T-helper 17 cell (primary cell): ENCODE data around the gene GFRA3. TPM values are rescaled to one million over a fixed set of nuclear protein-coding genes. Genes with fewer than 3 reads are reported as not detected.
"Not testable (repeated sequence)": the region's sequence is repeated elsewhere in the genome, so short reads cannot be mapped to it uniquely, and the experiment has no call there.

ENCODE experiments used
- ATAC-seq: fragments of 150-1000 bp; cut with Tn5 transposase; 2 replicates; pipeline ENCODE4 v1.10.0; 2021; ENCODE audit warnings: mild to moderate bottlenecking, moderate library complexity
- DNase-seq, 3 donors: peaks; one replicate each; pipeline versions ENCODE4 v3.0.0 to v3.0.0-alpha.2; 2020 to 2021
- H3K9me3 ChIP-seq: one replicate; pipeline ENCODE4 v1.7.0; 2013; ENCODE audit warnings: low read length, mild to moderate bottlenecking; ENCODE audit not compliant: control insufficient read depth, poor library complexity, severe bottlenecking
- H3K27ac Mint-ChIP-seq: one replicate; pipeline ENCODE4 v1.8.0; 2022; ENCODE audit warnings: mild to moderate bottlenecking, moderate library complexity, mixed read lengths
- H3K27me3 Mint-ChIP-seq: one replicate; pipeline ENCODE4 v1.8.0; 2022; ENCODE audit warnings: mixed read lengths
- H3K36me3 Mint-ChIP-seq: one replicate; pipeline ENCODE4 v1.8.0; 2022; ENCODE audit warnings: low read depth, mixed read lengths
- H3K4me1 Mint-ChIP-seq: one replicate; pipeline ENCODE4 v1.8.0; 2022; ENCODE audit warnings: mild to moderate bottlenecking, mixed read lengths
- H3K4me3 Mint-ChIP-seq: one replicate; pipeline ENCODE4 v1.8.0; 2022; ENCODE audit warnings: mild to moderate bottlenecking, moderate library complexity, mixed read lengths
- total RNA-seq, 4 donors: library from RNA in 2 of 4; stranded (reverse) in 2 of 4; gene quantifications; one replicate each; pipeline ENCODE4 v1.2.3 and lab custom pipeline; 2022 to 2026

The GFRA3 gene
- not detected for total RNA-seq
- 0 reads per million in 2 donors for total RNA-seq (lab: John Stamatoyannopoulos, UW)

DNA sequence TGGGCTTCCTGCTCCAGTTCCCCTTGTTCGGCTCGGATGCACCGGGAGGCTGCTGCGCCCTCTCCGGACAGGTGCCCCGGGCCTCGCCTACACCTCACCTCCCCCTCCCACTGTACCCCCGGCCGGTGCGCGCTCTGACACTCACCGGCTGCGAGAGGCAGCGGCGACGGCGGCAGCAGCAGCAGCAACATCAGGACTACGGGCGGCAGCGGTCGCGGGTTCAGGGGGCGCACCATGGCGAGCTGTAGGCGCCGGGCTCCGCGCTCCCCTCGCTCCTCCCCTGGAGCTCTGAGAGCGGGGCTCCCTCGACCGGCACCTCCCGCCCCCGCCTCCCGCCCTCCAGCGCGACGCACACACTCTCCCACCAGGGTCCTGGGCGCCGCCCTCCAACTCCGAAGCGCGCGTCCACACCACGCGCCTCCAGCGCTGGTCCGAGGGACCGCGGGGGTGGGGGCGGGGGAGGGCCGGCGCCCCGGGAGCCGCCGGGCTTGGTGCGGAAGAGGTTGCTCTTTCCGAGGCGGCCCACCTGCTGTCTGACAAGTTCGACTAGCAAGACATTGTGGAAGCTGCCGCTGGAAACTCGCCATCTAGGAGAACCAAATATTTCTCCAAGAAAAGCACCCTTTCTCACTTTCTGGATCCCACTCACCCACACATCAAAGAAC, at the start of gene GFRA3:
Gene GFRA3 (minus strand): TSS at position 433 of the 665 bp plus-strand sequence. CDS start 197 bp downstream, at position 236.
- H3K4me1 Mint-ChIP-seq, result peaks cover 4% of the 10 kb centered on the region
- no peaks in the 10 kb centered on the region for H3K9me3 ChIP-seq
- peak within 1 kb of the TSS; percentile 82 for H3K4me3 Mint-ChIP-seq
- no peak for ATAC-seq
- H3K36me3 Mint-ChIP-seq, result peaks cover 3% of the 10 kb centered on the region
- no peak for DNase-seq
- H3K27ac Mint-ChIP-seq, result no peak within 1 kb of the TSS
- H3K27me3 Mint-ChIP-seq, result peaks cover 45% of the 10 kb centered on the region

DNA sequence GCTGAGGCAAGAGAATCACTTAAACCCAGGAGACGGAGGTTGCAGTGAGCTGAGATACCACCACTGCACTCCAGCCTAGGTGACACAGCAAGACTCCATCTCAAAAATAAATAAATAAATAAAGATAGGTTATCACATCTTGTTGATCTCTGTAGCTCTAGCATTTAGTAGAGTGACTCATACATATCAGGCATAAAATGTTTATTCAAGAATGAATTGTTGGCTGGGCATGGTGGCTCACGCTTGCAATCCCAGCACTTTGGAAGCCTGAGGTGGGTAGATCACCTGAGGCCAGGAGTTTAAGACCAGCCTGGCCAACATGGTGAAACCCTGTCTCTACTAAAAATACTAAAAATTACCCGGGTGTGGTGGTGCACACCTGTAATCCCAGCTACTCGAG, 43.8 kb upstream of the GFRA3 start:
- not testable (repeated sequence) for H3K27me3 Mint-ChIP-seq, DNase-seq, H3K9me3 ChIP-seq, H3K4me3 Mint-ChIP-seq, H3K27ac Mint-ChIP-seq, ATAC-seq, H3K36me3 Mint-ChIP-seq, H3K4me1 Mint-ChIP-seq

- no peak overlapping the region for H3K27ac Mint-ChIP-seq
- no peak for DNase-seq
- H3K27me3 Mint-ChIP-seq, result no peaks in the 10 kb centered on the region
- ATAC-seq, result no peak
- H3K36me3 Mint-ChIP-seq, result no peaks in the 10 kb centered on the region
- H3K4me3 Mint-ChIP-seq, result no peak overlapping the region
- no peaks in the 10 kb centered on the region for H3K9me3 ChIP-seq
- no peaks in the 10 kb centered on the region for H3K4me1 Mint-ChIP-seq
Measured at GRCh38 chr5:138316355-138316754, 41.9 kb upstream of the GFRA3 start.

GRCh38 chr5:138315751-138316278, 41.4 kb upstream of the GFRA3 start:
- no peak overlapping the region for H3K4me3 Mint-ChIP-seq
- H3K36me3 Mint-ChIP-seq, result no peaks in the 10 kb centered on the region
- ATAC-seq (no peak), DNase-seq (no peak)
- H3K4me1 Mint-ChIP-seq, result no peaks in the 10 kb centered on the region
- H3K27me3 Mint-ChIP-seq, result no peaks in the 10 kb centered on the region
- H3K27ac Mint-ChIP-seq, result no peak overlapping the region
- H3K9me3 ChIP-seq, result no peaks in the 10 kb centered on the region

- no peak overlapping the region for H3K4me3 Mint-ChIP-seq
Measured at GRCh38 chr5:138305797-138306196, 31.4 kb upstream of the GFRA3 start.

DNA sequence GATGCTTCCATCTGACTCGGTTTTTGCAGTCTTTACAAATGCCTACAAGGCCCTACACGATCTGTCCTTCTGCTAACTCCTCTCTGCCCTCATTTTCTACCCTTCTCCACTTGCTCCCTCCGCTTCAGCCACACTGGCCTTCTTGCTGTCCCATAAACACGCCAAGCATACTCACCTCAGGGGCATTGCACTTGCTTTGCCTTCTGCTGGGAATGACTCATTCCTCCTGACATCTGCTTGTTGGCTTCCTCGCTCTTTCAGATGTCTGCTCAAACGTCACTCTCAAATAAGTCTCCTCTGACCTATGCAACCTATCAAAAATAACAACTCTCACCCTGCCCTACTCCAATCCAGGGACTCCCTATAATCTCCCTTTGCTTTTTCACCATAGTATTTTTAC, 29.0 kb upstream of the GFRA3 start:
- H3K4me1 Mint-ChIP-seq, result peaks cover 6% of the 10 kb centered on the region
- no peaks in the 10 kb centered on the region for H3K27me3 Mint-ChIP-seq
- ATAC-seq, result no peak
- no peak overlapping the region for H3K4me3 Mint-ChIP-seq
- no peak for DNase-seq
- H3K9me3 ChIP-seq, result no peaks in the 10 kb centered on the region
- no peak overlapping the region for H3K27ac Mint-ChIP-seq
- H3K36me3 Mint-ChIP-seq, result no peaks in the 10 kb centered on the region

More at GRCh38 chr5:138305797-138306196, 31.4 kb upstream of the GFRA3 start:
- H3K9me3 ChIP-seq, result no peaks in the 10 kb centered on the region
- Mint-ChIP-seq H3K27me3 (no peaks in the 10 kb centered on the region), H3K4me1 (peaks cover 6% of the 10 kb centered on the region), H3K27ac (no peak overlapping the region), H3K36me3 (no peaks in the 10 kb centered on the region)
- DNase-seq, result no peak
- no peak for ATAC-seq

- H3K4me3 Mint-ChIP-seq, result no peak overlapping the region
- peaks cover 2% of the 10 kb centered on the region for H3K4me1 Mint-ChIP-seq
- H3K36me3 Mint-ChIP-seq, result no peaks in the 10 kb centered on the region
- no peak for ATAC-seq
- no peaks in the 10 kb centered on the region for H3K27me3 Mint-ChIP-seq
- no peak for DNase-seq
- no peaks in the 10 kb centered on the region for H3K9me3 ChIP-seq
- no peak overlapping the region for H3K27ac Mint-ChIP-seq
Measured at GRCh38 chr5:138289296-138289695, 14.9 kb upstream of the GFRA3 start.

GRCh38 chr5:138287246-138287645, 12.8 kb upstream of the GFRA3 start:
- Mint-ChIP-seq H3K27ac (no peak overlapping the region), H3K36me3 (no peaks in the 10 kb centered on the region), H3K27me3 (no peaks in the 10 kb centered on the region), H3K4me3 (no peak overlapping the region), H3K4me1 (peaks cover 2% of the 10 kb centered on the region)
- no peaks in the 10 kb centered on the region for H3K9me3 ChIP-seq
- ATAC-seq (no peak), DNase-seq (no peak)

DNA sequence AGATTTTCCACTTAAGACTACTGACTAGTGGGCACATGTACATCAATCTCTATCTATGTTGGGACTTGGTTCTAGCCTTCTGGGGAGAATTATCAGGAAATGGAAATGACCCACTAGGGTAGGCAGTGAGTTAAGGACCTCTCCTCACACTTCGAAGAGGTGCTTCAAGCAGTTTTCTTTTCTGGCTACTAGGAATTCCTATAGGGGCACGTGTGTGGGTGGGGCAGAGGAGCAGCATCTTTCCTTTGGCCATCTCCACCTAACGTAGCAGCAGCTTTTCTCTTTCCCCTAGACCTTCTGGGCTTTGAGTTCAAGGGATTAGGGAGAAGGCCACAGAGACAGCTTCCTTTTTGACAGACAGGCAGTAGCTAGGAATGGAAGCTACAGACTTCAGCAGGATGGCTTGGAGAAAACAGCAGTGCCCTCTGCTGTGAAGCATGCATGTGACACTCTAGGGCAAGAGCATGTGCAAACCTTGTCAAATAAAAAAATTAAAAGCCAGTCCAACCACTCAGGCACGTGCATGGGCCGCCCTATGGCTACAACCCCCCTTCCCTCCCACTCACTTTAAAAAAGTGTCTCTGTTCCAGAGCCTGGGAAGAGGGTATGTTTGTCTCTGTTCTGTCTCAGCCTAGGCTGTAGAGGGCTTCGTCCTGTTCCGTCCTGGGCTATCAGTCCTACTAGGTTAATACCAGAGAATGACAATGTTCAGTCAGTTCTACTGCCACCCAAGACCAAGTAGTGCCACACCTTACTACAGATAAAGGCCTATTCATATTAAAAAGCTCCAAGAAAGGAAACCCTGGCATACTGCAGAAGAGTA, 8.7 kb upstream of the GFRA3 start:
- peaks cover 2% of the 10 kb centered on the region for H3K4me1 Mint-ChIP-seq
- H3K27ac Mint-ChIP-seq, result no peak overlapping the region
- no peaks in the 10 kb centered on the region for H3K9me3 ChIP-seq
- peaks cover under 1% of the 10 kb centered on the region for H3K27me3 Mint-ChIP-seq
- DNase-seq (no peak), ATAC-seq (no peak)
- H3K36me3 Mint-ChIP-seq, result no peaks in the 10 kb centered on the region
- H3K4me3 Mint-ChIP-seq, result no peak overlapping the region

- H3K27me3 Mint-ChIP-seq, result peaks cover 17% of the 10 kb centered on the region
- no peak overlapping the region for H3K4me3 Mint-ChIP-seq
- H3K27ac Mint-ChIP-seq, result no peak overlapping the region
- no peaks in the 10 kb centered on the region for H3K4me1 Mint-ChIP-seq
- DNase-seq (no peak), ATAC-seq (no peak)
- no peaks in the 10 kb centered on the region for H3K36me3 Mint-ChIP-seq
- no peaks in the 10 kb centered on the region for H3K9me3 ChIP-seq
Measured at GRCh38 chr5:138280915-138281314, 6.5 kb upstream of the GFRA3 start.

DNA sequence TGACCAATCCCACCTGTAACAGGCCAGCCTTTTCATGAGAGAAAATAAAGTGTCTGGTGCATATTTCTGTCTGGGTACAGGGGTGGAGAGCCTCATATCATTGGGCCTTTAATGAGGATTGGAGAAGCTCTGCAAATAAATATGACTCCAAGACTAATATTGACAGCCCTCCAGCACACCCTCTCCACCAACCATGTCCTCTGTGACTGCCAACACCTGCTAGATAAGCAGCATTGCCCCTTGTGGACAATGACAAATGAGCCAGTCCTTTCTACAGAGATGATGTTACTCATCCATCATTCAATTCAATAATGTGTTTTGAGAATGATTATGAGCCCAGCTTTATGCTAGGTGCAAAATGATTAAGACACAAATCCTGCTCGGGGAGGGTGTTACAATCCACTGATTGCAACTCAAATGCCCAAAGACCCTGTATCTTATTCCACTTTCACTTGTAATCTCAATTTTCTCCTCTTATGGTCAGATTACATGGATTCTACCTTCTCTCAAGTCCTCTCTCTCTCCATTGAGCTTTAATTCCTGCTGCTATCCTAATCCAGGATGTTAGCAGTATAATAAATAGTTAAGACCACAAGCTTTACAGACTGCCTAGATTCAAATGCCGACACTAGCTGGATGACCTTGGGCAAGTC, 2.1 kb upstream of the GFRA3 start:
- Mint-ChIP-seq H3K4me3 (no peak overlapping the region), H3K27ac (no peak overlapping the region), H3K4me1 (peaks cover 4% of the 10 kb centered on the region), H3K36me3 (peaks cover 3% of the 10 kb centered on the region), H3K27me3 (peaks cover 45% of the 10 kb centered on the region)
- DNase-seq, result no peak
- ATAC-seq, result no peak
- no peaks in the 10 kb centered on the region for H3K9me3 ChIP-seq

GRCh38 chr5:138275895-138276294, 1.5 kb upstream of the GFRA3 start:
- no peak for ATAC-seq
- peaks cover 4% of the 10 kb centered on the region for H3K4me1 Mint-ChIP-seq
- peaks cover 3% of the 10 kb centered on the region for H3K36me3 Mint-ChIP-seq
- no peak overlapping the region for H3K27ac Mint-ChIP-seq
- DNase-seq, result no peak
- peaks cover 45% of the 10 kb centered on the region for H3K27me3 Mint-ChIP-seq
- H3K9me3 ChIP-seq, result no peaks in the 10 kb centered on the region
- no peak overlapping the region for H3K4me3 Mint-ChIP-seq

DNA sequence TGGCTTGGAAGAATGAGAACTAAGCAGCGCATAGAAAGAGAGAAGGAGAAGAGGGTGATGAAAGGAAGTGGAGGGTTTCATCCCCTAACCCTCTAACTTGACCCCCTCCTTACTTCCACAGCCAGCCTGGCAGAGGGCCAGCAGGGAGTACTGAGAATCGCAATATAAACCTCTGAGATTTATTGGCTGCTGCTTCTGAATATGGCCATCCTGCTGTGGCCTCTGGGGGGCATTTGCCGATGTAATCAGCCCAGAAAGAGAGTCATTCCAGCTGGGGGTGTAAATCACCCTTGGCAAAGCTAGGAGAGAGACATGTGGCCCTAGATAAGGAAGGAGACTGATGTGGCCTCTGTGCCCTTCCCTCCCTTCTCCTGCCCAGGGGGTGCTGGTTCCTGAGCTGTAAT, 960 bp upstream of the GFRA3 start:
- DNase-seq (no peak), ATAC-seq (no peak)
- H3K27me3 Mint-ChIP-seq, result peaks cover 45% of the 10 kb centered on the region
- H3K27ac Mint-ChIP-seq, result no peak overlapping the region
- H3K4me3 Mint-ChIP-seq, result no peak overlapping the region
- no peaks in the 10 kb centered on the region for H3K9me3 ChIP-seq
- peaks cover 4% of the 10 kb centered on the region for H3K4me1 Mint-ChIP-seq
- H3K36me3 Mint-ChIP-seq, result peaks cover 3% of the 10 kb centered on the region
